ENCODE measurements around the gene MADD.

MADD gene

DNA sequence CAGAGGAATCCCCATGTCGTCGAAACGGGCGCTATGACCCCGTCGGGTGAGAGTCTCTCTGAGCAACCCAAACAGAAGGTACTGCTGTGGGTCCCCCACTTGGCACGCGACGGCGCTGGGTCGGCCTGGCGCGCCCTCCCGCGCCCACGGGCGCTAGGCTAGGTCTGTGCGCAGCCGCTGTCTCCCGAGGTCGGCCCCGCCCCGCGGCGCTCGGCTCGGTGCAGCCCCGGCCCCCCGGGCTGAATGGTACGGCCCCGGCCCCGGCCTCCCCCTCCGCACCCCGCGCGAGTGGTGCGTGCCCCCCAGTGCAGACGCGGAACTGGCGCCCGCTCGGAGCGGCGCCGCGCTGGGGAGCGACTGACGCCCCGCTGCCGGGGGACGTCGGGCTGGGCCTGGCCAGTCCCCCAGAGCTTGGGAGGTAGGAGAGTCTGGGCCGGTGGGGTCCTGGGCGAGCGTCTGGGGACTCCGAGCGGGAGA is at the start of gene MADD:
MADD (plus strand) TSS at position 305 of the 477 bp plus-strand sequence.
- peak; percentile 95 for DNase-seq

- no peak for DNase-seq
Measured at GRCh38 chr11:47220401-47220821, 49.5 kb upstream of the MADD start.

- no peak for DNase-seq
Measured at GRCh38 chr11:47222696-47223095, 47.2 kb upstream of the MADD start.

DNA sequence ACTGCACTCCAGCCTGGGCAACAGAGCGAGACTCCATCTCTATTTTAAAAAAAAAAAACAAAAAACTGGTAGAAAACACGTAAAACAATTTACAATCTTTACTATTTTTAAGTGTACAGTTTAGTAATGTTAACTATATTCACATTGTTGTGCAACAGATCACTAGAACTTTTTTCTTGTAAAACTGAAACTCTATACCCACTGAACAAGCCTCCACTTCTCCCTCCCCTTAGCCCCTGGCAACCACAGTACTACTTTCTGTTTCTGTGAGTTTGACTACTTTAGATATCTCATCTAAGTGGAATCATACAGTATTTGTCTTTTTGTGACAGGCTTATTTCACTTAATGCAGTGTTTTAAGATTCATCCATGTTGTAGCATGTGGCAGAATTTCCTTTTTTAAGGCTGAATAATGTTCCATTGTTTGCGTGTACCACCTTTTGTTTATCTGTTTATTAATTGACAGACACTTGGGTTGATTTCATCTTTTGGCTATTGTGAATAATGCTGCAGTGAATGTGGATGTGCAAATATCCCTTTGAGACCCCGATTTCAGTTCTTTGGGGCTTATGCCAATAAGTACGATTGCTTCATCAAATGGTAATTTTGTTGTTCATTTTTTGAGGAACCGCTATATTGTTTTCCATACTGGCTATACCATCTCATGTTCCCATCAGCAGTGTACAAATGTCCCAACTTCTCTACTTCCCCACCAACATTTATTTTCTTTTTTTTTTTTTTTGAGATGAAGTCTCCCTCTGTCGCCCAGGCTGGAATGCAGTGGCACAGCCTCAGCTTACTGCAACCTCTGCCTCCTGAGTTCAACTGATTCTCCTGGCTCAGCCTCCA is 44.2 kb upstream of the MADD start:
- DNase-seq = no peak

DNA sequence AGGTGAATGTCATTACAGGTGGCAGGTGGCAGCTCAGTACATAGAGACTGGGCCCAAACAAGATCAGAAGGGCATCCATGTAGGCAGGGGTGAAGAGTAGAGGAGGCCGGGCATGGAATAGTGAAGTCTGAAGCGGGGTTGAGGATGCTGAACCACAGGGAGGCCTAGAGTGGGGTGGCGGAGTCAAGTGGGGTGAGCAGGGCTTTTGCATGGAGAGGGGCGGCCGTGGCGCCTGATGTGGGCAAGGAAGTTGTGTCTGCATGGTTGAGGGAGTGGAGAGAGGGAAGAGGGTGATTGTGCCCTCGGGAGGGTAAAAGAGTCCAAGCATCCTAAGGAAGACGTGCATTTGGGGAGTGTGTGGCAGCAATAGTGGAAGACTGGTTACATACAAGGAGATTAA is 40.8 kb upstream of the MADD start:
- no peak for DNase-seq

DNA sequence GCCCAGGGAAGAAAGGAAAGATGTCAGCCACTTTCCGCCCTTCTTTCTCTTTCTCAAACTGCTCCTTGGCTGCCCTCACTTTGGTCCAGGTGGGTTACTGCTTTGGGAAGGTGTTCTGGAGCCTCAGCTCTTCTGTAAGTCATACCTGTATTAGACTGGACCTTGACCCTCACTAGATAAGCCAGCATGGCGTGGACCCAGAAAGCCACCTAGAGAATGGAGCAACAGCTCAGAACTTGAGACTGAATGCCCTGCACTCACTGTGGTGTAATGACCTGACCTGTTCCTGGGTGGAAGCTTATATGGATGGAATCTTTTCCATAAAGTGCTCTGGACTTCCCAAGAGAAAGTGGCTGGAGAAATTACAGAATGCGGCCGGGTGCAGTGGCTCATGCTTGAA is 36.9 kb upstream of the MADD start:
- no peak for DNase-seq

- DNase-seq = no peak
Measured at GRCh38 chr11:47233989-47234668, 35.8 kb upstream of the MADD start.

DNA sequence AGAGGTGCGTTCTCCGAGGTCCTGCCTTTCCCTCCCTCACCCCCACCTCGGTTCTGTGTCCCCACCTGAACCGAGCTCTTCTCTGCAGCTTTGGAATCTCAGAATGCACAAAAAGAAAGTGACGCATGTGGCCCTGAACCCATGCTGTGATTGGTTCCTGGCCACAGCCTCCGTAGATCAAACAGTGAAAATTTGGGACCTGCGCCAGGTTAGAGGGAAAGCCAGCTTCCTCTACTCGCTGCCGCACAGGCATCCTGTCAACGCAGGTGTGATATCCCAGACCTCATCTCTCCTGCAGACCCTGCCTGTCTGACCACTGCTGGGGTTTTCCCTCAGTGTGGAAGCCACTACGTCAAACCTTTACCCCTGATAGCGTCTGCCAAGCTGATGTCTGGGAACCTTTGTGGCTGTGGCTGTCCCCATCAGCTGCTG is 35.2 kb upstream of the MADD start:
- DNase-seq = no peak

DNA sequence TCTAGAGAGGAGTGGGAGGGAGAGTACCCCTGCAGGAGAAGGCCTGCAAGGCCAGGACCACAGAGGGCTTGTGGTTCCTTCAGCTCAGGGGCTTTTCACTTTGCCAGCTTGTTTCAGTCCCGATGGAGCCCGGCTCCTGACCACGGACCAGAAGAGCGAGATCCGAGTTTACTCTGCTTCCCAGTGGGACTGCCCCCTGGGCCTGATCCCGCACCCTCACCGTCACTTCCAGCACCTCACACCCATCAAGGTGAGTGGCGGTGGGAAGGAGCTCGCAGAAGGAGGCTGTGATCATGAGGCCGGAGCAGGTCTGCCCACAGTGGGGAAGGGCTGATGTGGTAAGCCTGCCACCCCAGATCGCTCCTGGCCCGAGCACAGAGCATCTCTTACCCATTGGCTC is 34.8 kb upstream of the MADD start:
- no peak for DNase-seq

DNA sequence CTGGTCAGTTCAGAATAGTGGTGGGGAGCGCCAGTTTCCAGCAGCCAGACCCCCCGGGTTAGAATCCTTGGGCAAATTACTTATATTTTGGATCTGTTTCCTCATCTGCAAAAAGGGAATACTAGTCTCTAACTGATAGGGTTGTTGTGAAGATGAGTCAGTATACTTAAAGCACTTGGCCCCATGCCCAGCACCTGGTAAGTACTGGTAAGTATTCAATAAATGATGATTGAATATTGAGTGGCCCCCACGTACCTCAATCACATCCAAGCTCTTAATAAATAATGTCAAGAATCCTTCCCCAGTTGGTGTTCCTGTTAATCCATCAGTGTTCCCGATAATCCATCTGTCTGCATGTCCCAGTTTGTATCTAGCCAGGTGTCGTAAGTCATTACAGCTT is 33.5 kb upstream of the MADD start:
- DNase-seq = no peak

DNA sequence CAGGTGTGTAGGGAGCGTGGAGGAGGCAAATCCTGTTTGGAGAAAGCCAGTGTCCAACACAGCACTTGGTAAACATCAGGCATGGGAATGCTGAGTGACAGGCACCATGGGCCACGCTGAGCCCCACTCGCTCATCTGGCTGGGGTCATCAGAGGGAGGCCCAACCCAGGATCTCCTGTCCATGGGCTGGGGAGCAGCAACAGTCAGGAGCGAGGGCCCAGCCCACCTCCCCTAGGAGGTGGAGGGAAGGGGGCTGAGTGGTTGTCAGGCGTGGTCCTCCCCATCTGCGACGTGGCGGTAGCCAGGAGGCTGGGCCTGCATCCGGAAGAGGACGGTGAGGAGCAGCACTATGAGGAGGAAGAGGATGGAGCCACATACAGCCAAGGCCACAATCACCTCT is 30.1 kb upstream of the MADD start:
- no peak for DNase-seq

DNA sequence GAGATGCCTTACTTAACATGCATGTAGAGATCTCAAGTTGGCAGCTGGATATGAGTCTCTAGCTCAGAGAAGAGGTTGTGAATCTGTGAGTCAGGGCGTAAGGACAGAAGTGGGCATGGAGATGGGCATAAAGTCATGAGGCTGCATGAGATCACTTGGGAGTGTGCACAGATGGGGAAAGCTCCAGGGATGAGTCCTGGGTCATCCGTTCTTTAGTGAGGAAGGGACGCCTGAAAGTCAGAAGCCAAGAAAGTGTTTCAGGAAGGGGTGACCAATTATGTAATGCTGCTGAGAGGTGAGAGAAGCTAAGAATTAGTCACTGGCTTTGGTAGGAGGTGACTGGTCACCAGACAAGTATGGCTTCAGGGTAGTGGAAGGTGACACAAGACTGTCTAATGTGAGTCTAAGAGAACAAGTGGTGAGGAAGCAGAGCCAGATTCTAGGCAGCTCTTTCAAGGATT is 28.1 kb upstream of the MADD start:
- DNase-seq = no peak

GRCh38 chr11:47242596-47243192 is 27.2 kb upstream of the MADD start:
- DNase-seq = no peak

DNA sequence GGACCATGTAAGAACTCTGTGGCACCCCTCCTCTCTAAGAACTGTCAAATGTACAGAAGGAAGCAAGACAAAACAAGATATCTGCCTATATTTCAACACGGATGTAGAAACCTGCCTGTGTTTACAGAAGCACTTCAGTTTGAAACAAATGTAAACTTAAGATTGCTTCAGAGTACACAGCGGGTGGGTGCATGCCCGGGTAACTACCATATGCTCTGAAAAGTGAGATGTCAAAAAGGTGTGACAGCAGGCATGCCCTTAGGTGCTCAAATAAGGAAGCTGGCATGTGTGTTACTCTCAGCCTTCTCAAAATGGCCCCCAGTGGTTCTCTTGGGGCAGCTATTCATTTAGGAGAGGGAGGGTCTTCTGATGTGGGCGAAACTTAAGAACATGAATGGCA is 26.5 kb upstream of the MADD start:
- DNase-seq = no peak

DNA sequence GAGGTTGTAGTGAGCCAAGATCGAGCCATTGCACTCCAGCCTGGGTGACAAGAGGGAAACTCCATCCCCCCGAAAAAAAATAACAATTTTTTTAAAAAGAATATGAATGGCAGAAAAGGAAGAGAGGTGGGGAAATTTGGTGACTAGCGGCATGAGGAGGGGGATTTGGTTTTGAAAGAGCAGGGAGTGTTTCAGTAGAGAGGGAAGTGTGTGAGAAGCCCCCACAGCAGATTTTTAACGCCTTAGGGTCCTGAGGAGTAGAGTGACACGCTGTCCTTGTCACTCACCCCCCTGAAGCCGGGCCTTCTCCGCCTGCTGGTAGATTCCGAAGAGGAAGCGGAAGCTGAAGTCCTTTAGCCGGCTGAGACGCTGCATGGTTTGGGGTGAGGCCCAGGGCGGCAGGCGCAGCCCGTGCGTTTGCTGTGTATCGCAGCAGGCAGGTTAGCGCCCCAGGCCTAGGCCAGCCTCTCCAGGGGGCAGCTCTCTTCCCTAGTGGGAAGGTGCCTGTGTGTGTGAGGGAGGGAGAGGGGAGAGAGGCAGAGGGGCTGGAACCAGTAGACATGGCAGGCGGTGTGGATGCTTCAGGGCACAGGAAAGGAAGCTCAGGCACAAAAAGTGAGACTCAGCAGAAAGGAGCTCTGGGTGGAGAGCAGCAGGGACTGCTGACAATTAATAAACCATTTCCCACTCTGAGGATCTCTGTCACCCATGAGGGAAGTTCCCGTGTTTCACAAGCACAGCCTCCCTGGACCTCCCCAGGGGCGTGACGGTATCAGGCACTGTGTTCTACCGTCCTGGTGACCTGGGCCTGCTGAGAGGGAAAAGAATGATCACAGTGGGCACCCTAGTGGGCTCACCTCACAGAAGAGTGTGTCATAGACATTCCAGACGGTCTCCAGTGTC is 25.2 kb upstream of the MADD start:
- no peak for DNase-seq

DNA sequence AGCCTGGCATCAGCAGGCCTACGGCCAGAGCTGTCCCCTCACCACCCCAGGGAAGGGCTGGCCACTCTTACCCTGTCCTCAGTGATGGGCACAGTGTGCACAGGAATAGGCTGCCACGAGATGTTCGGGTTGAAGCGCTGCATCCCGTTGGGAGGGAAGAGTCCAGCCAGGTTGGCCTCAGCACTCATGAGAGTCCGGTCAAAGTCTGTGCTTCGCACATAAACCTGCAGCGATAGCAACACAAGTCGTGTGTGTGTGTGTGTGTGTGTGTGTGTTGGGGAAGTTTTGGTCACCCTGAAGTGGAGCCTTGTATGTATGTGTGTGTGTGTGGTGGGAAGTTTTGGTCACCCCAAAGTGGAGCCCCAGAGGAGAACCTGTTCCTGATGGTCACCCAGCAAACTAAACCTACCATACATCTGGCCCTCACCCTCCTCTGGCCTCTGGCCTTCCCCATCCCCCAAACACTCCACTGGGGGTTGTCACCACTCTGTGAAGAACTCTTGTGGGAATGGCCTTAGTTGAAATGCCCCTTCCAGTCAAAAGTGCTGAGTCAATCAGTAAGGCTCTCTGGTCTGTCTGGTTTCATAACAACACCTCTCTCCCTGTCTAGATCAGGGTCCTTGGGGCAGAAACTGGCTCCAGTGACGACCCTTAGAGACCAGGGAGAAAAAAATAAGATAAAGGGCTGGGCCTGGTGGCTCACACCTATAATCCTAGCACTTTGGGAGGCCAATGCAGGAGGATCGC is 24.1 kb upstream of the MADD start:
- DNase-seq = no peak

GRCh38 chr11:47247502-47247901 is 22.4 kb upstream of the MADD start:
- no peak for DNase-seq

GRCh38 chr11:47248304-47248663 is 21.6 kb upstream of the MADD start:
- no peak for DNase-seq

GRCh38 chr11:47248664-47249377 is 21.1 kb upstream of the MADD start, which contains the start of gene ACP2:
TSS of gene ACP2 (minus strand) at chr11:47248814. CDS start at chr11:47248789, 25 bp downstream.
- peak; percentile 92 for DNase-seq

- no peak for DNase-seq
Measured at GRCh38 chr11:47249378-47249715, 20.6 kb upstream of the MADD start.

DNA sequence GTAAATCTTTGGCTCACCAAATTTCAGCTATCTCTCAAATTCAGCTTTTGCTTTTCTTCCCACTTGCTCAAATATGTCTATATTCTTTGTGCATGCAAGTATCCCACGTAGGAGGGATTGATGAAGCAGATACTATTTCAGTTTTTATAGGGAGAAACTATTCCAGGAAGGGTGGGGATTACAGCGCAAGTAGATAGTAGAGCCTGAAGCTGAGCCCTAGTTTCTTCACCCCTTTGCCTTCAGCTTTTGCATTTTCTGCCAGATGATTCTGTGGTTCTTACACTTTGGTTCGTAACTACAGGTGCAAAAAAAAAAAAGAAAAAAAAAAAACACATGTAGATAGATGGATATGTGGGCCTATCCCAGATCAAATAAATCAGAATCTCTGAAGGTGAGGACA is 18.2 kb upstream of the MADD start:
- no peak for DNase-seq
